Testis (tissue), 2 donors: Measurements from ENCODE around the gene GET4.

Source experiments
- CTCF ChIP-seq, 3 experiments: fragments of 450-650 bp in 2 of 3; fragments of 200-600 bp in 1 of 3; sonication (generic) in 1 of 3; IDR thresholded peaks; one replicate each; pipeline ENCODE4 v1.5.1; 2016 to 2019; ENCODE audit warnings: antibody characterized with exemption in 3 of 3, mild to moderate bottlenecking in 2 of 3, moderate library complexity in 1 of 3
- POLR2A ChIP-seq: fragments of 450-650 bp; IDR thresholded peaks from one replicate; pipeline ENCODE4 v1.6.1; 2017; ENCODE audit warnings: antibody characterized with exemption, mild to moderate bottlenecking, moderate library complexity

GRCh38 chr7:867406-868188, 8.8 kb upstream of the GET4 start:
- TF ChIP-seq POLR2A (no peak), CTCF (IDR thresholded peaks at IDR 0.05) (no peak)
